ENCODE results near the gene GLRA1. TPM values are rescaled to one million over a fixed set of nuclear protein-coding genes. Genes with fewer than 3 reads are reported as not detected.

GLRA1 gene
- polyA plus RNA-seq (2013, experiment 1 of 2), result 0.26 TPM
- 0.20 TPM for polyA plus RNA-seq (2013, experiment 2 of 2)

DNA sequence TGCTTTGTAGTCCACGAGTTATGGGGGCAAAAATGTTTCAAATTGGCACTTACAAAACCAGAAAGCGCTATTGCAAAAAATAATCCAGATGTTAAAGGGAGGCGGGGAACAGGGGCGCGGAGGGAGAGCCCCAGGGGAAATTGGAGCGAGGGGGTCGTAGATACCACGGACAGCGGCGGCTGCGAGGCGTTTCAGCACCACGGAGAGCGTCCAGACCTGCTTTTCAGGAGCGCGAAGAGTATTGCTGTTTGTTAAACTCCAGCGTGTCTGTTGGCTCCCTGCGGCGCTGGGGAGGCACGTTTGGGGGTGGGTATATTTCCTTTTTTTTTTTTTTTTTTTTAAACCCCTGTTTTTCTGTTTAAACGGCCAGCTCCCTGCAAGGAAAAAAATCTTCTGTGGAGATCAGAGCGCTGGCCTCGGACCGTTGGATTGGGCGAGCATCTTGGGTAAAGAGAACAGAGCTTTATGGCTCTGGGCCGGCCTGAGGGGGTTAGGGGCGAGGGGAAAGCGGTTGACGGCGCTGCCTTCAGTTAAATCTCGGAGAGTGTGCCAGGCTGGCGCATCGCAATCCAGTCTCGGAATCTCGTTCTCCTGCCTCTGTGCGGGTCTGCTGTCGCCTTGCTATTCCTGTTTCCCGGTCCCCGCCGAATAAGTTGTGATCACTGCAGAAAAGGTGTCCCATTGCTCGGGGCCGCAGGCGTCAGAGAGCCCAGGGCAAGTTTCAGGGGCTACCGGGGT lies at the start of gene GLRA1:
Gene GLRA1, minus strand, starts transcription at position 288 of the 738 bp plus-strand sequence. CDS start 302 bp downstream, outside the sequence.
- Histone ChIP-seq H3K4me3 (ENCODE audit: extremely low read depth, insufficient read depth, low read length, poor library complexity, severe bottlenecking) (no peak within 1 kb of the TSS), H3K9me3 (ENCODE audit: control insufficient read depth, low read length) (no peaks in the 10 kb centered on the region), H3K27ac (ENCODE audit: low read depth, low read length, severe bottlenecking) (no peak within 1 kb of the TSS), H3K36me3 (ENCODE audit: control insufficient read depth, insufficient read depth, low read length) (no peaks in the 10 kb centered on the region), H3K4me1 (ENCODE audit: control insufficient read depth, insufficient read depth, low read length, poor library complexity, severe bottlenecking) (no peaks in the 10 kb centered on the region)
- 9 to 11% methylated on average over 32 to 37 of the region's 44 CpGs for WGBS, 2 experiments (ENCODE audit: insufficient coverage in 2 of 2)

GRCh38 chr5:151970885-151971284 lies 46.2 kb upstream of the GLRA1 start:
- H3K9me3 ChIP-seq (ENCODE audit: control insufficient read depth, low read length), result no peaks in the 10 kb centered on the region
- H3K27ac ChIP-seq (ENCODE audit: low read depth, low read length, severe bottlenecking), result no peak overlapping the region
- no peak overlapping the region for H3K4me3 ChIP-seq (ENCODE audit: extremely low read depth, insufficient read depth, low read length, poor library complexity, severe bottlenecking)
- H3K36me3 ChIP-seq (ENCODE audit: control insufficient read depth, insufficient read depth, low read length), result no peaks in the 10 kb centered on the region
- no peaks in the 10 kb centered on the region for H3K4me1 ChIP-seq (ENCODE audit: control insufficient read depth, insufficient read depth, low read length, poor library complexity, severe bottlenecking)

GRCh38 chr5:151967865-151968264 lies 43.2 kb upstream of the GLRA1 start:
- Histone ChIP-seq H3K9me3 (ENCODE audit: control insufficient read depth, low read length) (no peaks in the 10 kb centered on the region), H3K27ac (ENCODE audit: low read depth, low read length, severe bottlenecking) (no peak overlapping the region), H3K4me1 (ENCODE audit: control insufficient read depth, insufficient read depth, low read length, poor library complexity, severe bottlenecking) (no peaks in the 10 kb centered on the region), H3K4me3 (ENCODE audit: extremely low read depth, insufficient read depth, low read length, poor library complexity, severe bottlenecking) (no peak overlapping the region), H3K36me3 (ENCODE audit: control insufficient read depth, insufficient read depth, low read length) (no peaks in the 10 kb centered on the region)
- 100% methylated on average over 1 of the region's 6 CpGs; no CpG with 5 or more reads in 1 of the 2 experiments for WGBS, 2 experiments (ENCODE audit: insufficient coverage in 2 of 2)

DNA sequence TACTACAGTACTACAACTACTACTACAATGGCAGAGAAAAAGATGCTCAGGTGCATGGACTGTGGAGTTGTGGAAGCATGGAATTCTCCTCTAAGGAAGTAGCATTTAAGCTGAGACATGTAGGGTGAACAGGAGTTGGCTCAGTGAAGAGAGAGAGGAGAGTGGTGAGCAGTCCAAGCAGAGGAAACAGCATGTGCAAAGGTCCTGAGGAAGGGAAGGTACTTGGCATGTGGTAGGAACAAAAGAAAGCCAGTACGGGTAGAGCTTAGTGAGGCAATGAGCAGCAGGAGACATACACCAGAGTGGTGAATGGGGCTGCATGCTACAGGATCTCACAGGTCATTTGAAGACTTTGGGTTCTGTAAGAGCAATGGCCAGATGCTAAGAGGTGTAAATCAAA lies 41.4 kb upstream of the GLRA1 start:
- Histone ChIP-seq H3K4me1 (ENCODE audit: control insufficient read depth, insufficient read depth, low read length, poor library complexity, severe bottlenecking) (no peaks in the 10 kb centered on the region), H3K27ac (ENCODE audit: low read depth, low read length, severe bottlenecking) (no peak overlapping the region), H3K4me3 (ENCODE audit: extremely low read depth, insufficient read depth, low read length, poor library complexity, severe bottlenecking) (no peak overlapping the region), H3K9me3 (ENCODE audit: control insufficient read depth, low read length) (no peaks in the 10 kb centered on the region), H3K36me3 (ENCODE audit: control insufficient read depth, insufficient read depth, low read length) (no peaks in the 10 kb centered on the region)
- WGBS, 2 experiments (ENCODE audit: insufficient coverage in 2 of 2), result 76 to 100% methylated on average over 1 of the region's 1 CpG

GRCh38 chr5:151964471-151964870 lies 39.8 kb upstream of the GLRA1 start:
- Histone ChIP-seq H3K36me3 (ENCODE audit: control insufficient read depth, insufficient read depth, low read length) (no peaks in the 10 kb centered on the region), H3K27ac (ENCODE audit: low read depth, low read length, severe bottlenecking) (no peak overlapping the region), H3K9me3 (ENCODE audit: control insufficient read depth, low read length) (no peaks in the 10 kb centered on the region), H3K4me3 (ENCODE audit: extremely low read depth, insufficient read depth, low read length, poor library complexity, severe bottlenecking) (no peak overlapping the region), H3K4me1 (ENCODE audit: control insufficient read depth, insufficient read depth, low read length, poor library complexity, severe bottlenecking) (no peaks in the 10 kb centered on the region)
- 81 to 86% methylated on average over 2 to 4 of the region's 4 CpGs for WGBS, 2 experiments (ENCODE audit: insufficient coverage in 2 of 2)

GRCh38 chr5:151961557-151961956 lies 36.9 kb upstream of the GLRA1 start:
- H3K4me1 ChIP-seq (ENCODE audit: control insufficient read depth, insufficient read depth, low read length, poor library complexity, severe bottlenecking), result no peaks in the 10 kb centered on the region
- no peaks in the 10 kb centered on the region for H3K9me3 ChIP-seq (ENCODE audit: control insufficient read depth, low read length)
- no peak overlapping the region for H3K27ac ChIP-seq (ENCODE audit: low read depth, low read length, severe bottlenecking)
- WGBS, 2 experiments (ENCODE audit: insufficient coverage in 2 of 2), result 56% methylated on average over 2 of the region's 2 CpGs; no CpG with 5 or more reads in 1 of the 2 experiments
- H3K4me3 ChIP-seq (ENCODE audit: extremely low read depth, insufficient read depth, low read length, poor library complexity, severe bottlenecking), result no peak overlapping the region
- no peaks in the 10 kb centered on the region for H3K36me3 ChIP-seq (ENCODE audit: control insufficient read depth, insufficient read depth, low read length)

DNA sequence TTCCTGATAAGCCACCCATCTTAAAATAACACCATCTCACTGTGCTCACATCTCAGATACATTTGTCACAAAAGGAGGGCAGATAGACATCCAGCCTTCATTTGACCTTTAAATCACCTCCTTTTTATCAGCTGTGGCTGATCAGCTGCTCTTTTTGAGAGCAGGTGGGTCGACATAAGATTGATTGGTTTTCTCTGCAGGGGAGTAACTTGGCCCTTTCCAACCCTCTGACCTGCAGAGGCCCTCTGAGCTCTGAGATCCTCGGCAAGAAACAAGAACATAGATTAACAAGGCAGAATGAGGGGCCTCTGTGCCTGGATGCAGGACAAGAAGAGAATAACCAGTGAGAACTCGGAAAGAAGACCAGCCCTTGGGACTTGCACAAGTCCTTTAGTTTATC lies 33.5 kb upstream of the GLRA1 start:
- WGBS, 2 experiments (ENCODE audit: insufficient coverage in 2 of 2), result 45 to 79% methylated on average over 2 to 3 of the region's 3 CpGs
- Histone ChIP-seq H3K27ac (ENCODE audit: low read depth, low read length, severe bottlenecking) (no peak overlapping the region), H3K4me1 (ENCODE audit: control insufficient read depth, insufficient read depth, low read length, poor library complexity, severe bottlenecking) (no peaks in the 10 kb centered on the region), H3K4me3 (ENCODE audit: extremely low read depth, insufficient read depth, low read length, poor library complexity, severe bottlenecking) (no peak overlapping the region), H3K9me3 (ENCODE audit: control insufficient read depth, low read length) (no peaks in the 10 kb centered on the region), H3K36me3 (ENCODE audit: control insufficient read depth, insufficient read depth, low read length) (no peaks in the 10 kb centered on the region)

GRCh38 chr5:151956725-151957124 lies 32.1 kb upstream of the GLRA1 start:
- 100% methylated on average over 2 of the region's 3 CpGs; no CpG with 5 or more reads in 1 of the 2 experiments for WGBS, 2 experiments (ENCODE audit: insufficient coverage in 2 of 2)
- Histone ChIP-seq H3K4me3 (ENCODE audit: extremely low read depth, insufficient read depth, low read length, poor library complexity, severe bottlenecking) (no peak overlapping the region), H3K36me3 (ENCODE audit: control insufficient read depth, insufficient read depth, low read length) (no peaks in the 10 kb centered on the region), H3K27ac (ENCODE audit: low read depth, low read length, severe bottlenecking) (no peak overlapping the region), H3K4me1 (ENCODE audit: control insufficient read depth, insufficient read depth, low read length, poor library complexity, severe bottlenecking) (no peaks in the 10 kb centered on the region), H3K9me3 (ENCODE audit: control insufficient read depth, low read length) (no peaks in the 10 kb centered on the region)

DNA sequence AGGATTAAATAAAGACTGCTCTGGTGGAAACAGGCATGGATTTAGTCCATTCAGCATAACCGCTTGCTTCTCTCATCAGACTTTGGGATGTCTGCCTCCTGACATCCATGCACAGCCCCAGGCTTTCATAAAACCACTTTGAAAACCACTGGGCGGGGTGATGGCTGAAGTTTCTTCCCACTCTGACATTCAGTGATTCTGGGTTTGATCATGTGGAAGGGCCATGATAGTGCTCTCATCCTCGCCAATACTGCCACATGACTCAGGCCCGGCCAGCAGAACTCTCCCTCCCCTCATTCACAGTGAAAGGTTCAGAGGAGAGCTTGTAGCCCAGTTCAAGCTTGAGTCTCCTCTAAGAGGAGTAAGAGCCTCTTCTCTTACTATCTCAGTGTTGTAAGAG lies 29.6 kb upstream of the GLRA1 start:
- Histone ChIP-seq H3K4me3 (ENCODE audit: extremely low read depth, insufficient read depth, low read length, poor library complexity, severe bottlenecking) (no peak overlapping the region), H3K27ac (ENCODE audit: low read depth, low read length, severe bottlenecking) (no peak overlapping the region), H3K9me3 (ENCODE audit: control insufficient read depth, low read length) (no peaks in the 10 kb centered on the region), H3K36me3 (ENCODE audit: control insufficient read depth, insufficient read depth, low read length) (no peaks in the 10 kb centered on the region), H3K4me1 (ENCODE audit: control insufficient read depth, insufficient read depth, low read length, poor library complexity, severe bottlenecking) (no peaks in the 10 kb centered on the region)
- 83% methylated on average over 3 of the region's 4 CpGs; no CpG with 5 or more reads in 1 of the 2 experiments for WGBS, 2 experiments (ENCODE audit: insufficient coverage in 2 of 2)

DNA sequence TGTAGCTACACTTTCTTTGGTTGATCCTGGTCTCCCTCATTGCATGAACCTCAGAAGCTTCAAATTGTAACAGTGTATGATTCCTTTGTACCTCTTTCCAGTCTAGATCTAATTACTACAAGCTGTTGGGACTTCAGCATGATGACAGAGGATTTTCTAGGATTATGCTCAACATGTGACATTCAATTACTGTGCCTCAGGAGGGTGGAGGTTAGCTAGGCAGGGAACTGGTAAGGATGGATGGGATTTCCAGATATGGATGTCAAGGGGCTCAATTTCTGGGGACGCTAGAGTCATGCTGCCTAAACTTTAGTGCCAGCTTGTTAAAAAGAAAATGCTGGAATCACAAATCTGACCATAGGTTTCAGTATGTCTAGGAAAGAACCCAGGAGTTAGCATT lies 29.2 kb upstream of the GLRA1 start:
- Histone ChIP-seq H3K4me1 (ENCODE audit: control insufficient read depth, insufficient read depth, low read length, poor library complexity, severe bottlenecking) (no peaks in the 10 kb centered on the region), H3K36me3 (ENCODE audit: control insufficient read depth, insufficient read depth, low read length) (no peaks in the 10 kb centered on the region), H3K9me3 (ENCODE audit: control insufficient read depth, low read length) (no peaks in the 10 kb centered on the region), H3K27ac (ENCODE audit: low read depth, low read length, severe bottlenecking) (no peak overlapping the region), H3K4me3 (ENCODE audit: extremely low read depth, insufficient read depth, low read length, poor library complexity, severe bottlenecking) (no peak overlapping the region)
- WGBS, 2 experiments (ENCODE audit: insufficient coverage in 2 of 2), result 90 to 100% methylated on average over 1 of the region's 1 CpG

- H3K36me3 ChIP-seq (ENCODE audit: control insufficient read depth, insufficient read depth, low read length), result no peaks in the 10 kb centered on the region
- no peaks in the 10 kb centered on the region for H3K4me1 ChIP-seq (ENCODE audit: control insufficient read depth, insufficient read depth, low read length, poor library complexity, severe bottlenecking)
- no peak overlapping the region for H3K4me3 ChIP-seq (ENCODE audit: extremely low read depth, insufficient read depth, low read length, poor library complexity, severe bottlenecking)
- H3K27ac ChIP-seq (ENCODE audit: low read depth, low read length, severe bottlenecking), result no peak overlapping the region
- no CpG with 5 or more reads among the region's 2 CpGs for WGBS, 2 experiments (ENCODE audit: insufficient coverage in 2 of 2)
- no peaks in the 10 kb centered on the region for H3K9me3 ChIP-seq (ENCODE audit: control insufficient read depth, low read length)
Measured at GRCh38 chr5:151952238-151952637, 27.6 kb upstream of the GLRA1 start.
